ENCODE data around the gene OLFML1.

The OLFML1 gene

DNA sequence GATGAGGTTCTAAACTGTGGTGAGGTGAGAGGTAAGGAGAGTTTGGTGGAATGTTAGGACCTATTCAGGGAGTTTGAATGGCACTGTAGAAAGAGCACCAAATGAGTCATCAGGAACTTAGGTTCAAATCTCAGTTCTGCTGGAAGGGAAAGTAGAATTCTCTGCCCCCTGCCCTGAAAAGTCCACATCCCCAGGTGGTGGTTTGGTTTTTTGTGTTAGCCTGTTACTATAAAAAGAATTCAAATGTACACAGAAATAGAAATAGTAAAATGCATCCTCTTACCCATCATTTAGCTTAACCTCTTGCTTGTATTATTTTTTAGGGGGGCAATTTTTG, 48.7 kb downstream of the OLFML1 start:
- no peak overlapping the region for H3K4me3 ChIP-seq (replicated peaks; ENCODE audit: insufficient read depth, low read length)
- no peak for DNase-seq (ENCODE audit: low read depth in 1 of 2, low spot score in 1 of 2)
- no peak for TF ChIP-seq GABPA (IDR thresholded peaks at IDR 0.05; ENCODE audit: low read depth)
- TF ChIP-seq, protein P1, sequence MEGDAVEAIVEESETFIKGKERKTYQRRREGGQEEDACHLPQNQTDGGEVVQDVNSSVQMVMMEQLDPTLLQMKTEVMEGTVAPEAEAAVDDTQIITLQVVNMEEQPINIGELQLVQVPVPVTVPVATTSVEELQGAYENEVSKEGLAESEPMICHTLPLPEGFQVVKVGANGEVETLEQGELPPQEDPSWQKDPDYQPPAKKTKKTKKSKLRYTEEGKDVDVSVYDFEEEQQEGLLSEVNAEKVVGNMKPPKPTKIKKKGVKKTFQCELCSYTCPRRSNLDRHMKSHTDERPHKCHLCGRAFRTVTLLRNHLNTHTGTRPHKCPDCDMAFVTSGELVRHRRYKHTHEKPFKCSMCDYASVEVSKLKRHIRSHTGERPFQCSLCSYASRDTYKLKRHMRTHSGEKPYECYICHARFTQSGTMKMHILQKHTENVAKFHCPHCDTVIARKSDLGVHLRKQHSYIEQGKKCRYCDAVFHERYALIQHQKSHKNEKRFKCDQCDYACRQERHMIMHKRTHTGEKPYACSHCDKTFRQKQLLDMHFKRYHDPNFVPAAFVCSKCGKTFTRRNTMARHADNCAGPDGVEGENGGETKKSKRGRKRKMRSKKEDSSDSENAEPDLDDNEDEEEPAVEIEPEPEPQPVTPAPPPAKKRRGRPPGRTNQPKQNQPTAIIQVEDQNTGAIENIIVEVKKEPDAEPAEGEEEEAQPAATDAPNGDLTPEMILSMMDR (IDR thresholded peaks at IDR 0.05; ENCODE audit: insufficient read depth, low read length), result no peak
- no peak for TF ChIP-seq POLR2AphosphoS5 (IDR thresholded peaks at IDR 0.05; ENCODE audit: low read depth)
- TF ChIP-seq SPI1 (IDR thresholded peaks at IDR 0.05; ENCODE audit: borderline replicate concordance, low read depth), result no peak
- TF ChIP-seq, protein P2, sequence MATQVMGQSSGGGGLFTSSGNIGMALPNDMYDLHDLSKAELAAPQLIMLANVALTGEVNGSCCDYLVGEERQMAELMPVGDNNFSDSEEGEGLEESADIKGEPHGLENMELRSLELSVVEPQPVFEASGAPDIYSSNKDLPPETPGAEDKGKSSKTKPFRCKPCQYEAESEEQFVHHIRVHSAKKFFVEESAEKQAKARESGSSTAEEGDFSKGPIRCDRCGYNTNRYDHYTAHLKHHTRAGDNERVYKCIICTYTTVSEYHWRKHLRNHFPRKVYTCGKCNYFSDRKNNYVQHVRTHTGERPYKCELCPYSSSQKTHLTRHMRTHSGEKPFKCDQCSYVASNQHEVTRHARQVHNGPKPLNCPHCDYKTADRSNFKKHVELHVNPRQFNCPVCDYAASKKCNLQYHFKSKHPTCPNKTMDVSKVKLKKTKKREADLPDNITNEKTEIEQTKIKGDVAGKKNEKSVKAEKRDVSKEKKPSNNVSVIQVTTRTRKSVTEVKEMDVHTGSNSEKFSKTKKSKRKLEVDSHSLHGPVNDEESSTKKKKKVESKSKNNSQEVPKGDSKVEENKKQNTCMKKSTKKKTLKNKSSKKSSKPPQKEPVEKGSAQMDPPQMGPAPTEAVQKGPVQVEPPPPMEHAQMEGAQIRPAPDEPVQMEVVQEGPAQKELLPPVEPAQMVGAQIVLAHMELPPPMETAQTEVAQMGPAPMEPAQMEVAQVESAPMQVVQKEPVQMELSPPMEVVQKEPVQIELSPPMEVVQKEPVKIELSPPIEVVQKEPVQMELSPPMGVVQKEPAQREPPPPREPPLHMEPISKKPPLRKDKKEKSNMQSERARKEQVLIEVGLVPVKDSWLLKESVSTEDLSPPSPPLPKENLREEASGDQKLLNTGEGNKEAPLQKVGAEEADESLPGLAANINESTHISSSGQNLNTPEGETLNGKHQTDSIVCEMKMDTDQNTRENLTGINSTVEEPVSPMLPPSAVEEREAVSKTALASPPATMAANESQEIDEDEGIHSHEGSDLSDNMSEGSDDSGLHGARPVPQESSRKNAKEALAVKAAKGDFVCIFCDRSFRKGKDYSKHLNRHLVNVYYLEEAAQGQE (IDR thresholded peaks at IDR 0.05; ENCODE audit: insufficient replicate concordance, low read depth), result no peak
- H3K27ac ChIP-seq (replicated peaks), result no peak overlapping the region
- H3K27me3 ChIP-seq (ENCODE audit: insufficient read depth, poor library complexity, severe bottlenecking), result peaks cover 2% of the 10 kb centered on the region

DNA sequence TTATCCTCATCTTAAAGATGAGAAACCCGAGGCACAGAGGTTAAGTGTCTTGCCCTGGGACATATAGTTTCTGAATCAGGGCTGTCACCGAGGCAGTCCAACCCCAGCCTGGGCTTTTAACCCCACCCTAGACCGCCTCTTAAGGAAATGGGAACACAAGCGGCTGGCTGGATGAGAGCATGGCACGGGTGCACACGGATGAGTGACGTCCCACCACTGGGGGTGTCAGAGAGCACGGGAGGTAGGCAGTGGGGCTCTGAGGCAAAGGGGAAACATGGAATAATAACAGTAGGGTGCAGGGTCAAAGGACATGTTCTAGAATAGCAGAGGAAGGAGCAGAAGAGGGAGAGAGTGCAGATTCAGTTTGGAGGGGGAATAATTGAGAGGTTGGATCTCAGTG, 50.8 kb downstream of the OLFML1 start:
- TF ChIP-seq, protein P1 (IDR thresholded peaks at IDR 0.05; ENCODE audit: insufficient read depth, low read length), result peak; percentile 21
- TF ChIP-seq, protein P2 (IDR thresholded peaks at IDR 0.05; ENCODE audit: insufficient replicate concordance, low read depth), result no peak
- H3K4me3 ChIP-seq (replicated peaks; ENCODE audit: insufficient read depth, low read length), result no peak overlapping the region
- DNase-seq (ENCODE audit: low read depth in 1 of 2, low spot score in 1 of 2), result peak in 1 of 2 experiments; percentile 10

DNA sequence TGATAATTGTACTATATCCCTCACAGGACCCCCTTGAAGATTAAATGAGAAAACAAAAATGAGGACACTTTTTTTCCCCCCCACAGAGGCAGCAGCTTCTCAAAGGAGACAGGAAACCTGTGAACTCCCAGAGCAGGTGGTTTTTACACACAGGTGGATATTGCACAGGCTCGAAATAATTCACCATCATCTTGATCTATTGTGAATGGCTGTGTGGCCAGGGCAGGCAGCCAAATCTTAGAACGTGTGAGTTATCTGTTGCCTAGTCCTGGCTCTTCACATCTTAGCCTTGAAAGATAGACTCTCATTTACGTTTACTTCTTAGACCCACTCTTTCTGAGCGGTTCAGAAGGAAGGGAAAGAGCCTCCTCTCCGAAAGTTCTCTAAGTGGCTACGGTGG, 52.0 kb downstream of the OLFML1 start:
- Histone ChIP-seq H3K27me3 (ENCODE audit: insufficient read depth, poor library complexity, severe bottlenecking) (peaks cover 2% of the 10 kb centered on the region), H3K27ac (replicated peaks) (no peak overlapping the region), H3K4me3 (replicated peaks; ENCODE audit: insufficient read depth, low read length) (no peak overlapping the region)
- TF ChIP-seq GABPA (IDR thresholded peaks at IDR 0.05; ENCODE audit: low read depth) (no peak), SPI1 (IDR thresholded peaks at IDR 0.05; ENCODE audit: borderline replicate concordance, low read depth) (no peak), POLR2AphosphoS5 (IDR thresholded peaks at IDR 0.05; ENCODE audit: low read depth) (no peak)
- TF ChIP-seq, protein P1 (IDR thresholded peaks at IDR 0.05; ENCODE audit: insufficient read depth, low read length), result no peak
- TF ChIP-seq, protein P2 (IDR thresholded peaks at IDR 0.05; ENCODE audit: insufficient replicate concordance, low read depth), result no peak
- DNase-seq (ENCODE audit: low read depth in 1 of 2, low spot score in 1 of 2), result no peak

More for the DNA sequence above, 50.8 kb downstream of the OLFML1 start:
- Histone ChIP-seq H3K27ac (replicated peaks) (no peak overlapping the region), H3K27me3 (ENCODE audit: insufficient read depth, poor library complexity, severe bottlenecking) (peaks cover 2% of the 10 kb centered on the region)

All from HL-60 (cell line).